ENCODE data around the gene TNIK.

- TF ChIP-seq POLR2A (IDR thresholded peaks at IDR 0.05) (no peak), CTCF (IDR thresholded peaks at IDR 0.05) (peak; percentile 12 to 50 (median 26)), POLR2AphosphoS5 (IDR thresholded peaks at IDR 0.05) (no peak)
Measured at GRCh38 chr3:171049861-171050444, 410.3 kb downstream of the TNIK start.

Measured in prostate gland (tissue), 2 donors.